Astrocyte (in vitro differentiated cells and primary cell): ENCODE results near the gene RBL2. TPM values are rescaled to one million over a fixed set of nuclear protein-coding genes. Genes with fewer than 3 reads are reported as not detected.
"Not testable (repeated sequence)": the region's sequence is repeated elsewhere in the genome, so short reads cannot be mapped to it uniquely, and the experiment has no call there.

Experiments
- DNase-seq: peaks from one replicate; pipeline ENCODE4 v3.0.0-alpha.2; 2010; ENCODE audit warnings: low read depth
- FAIRE-seq: peaks from 2 replicates; lab custom pipeline; 2011; peaks lifted over from hg19 to GRCh38; lab: Jason Lieb, UNC
- H2AFZ ChIP-seq: 2 replicates; pipeline ENCODE4 v1.6.0; 2012; ENCODE audit warnings: low read depth, low read length, inconsistent platforms
- H3K27ac ChIP-seq: 2 replicates; pipeline ENCODE4 v1.5.1; 2011; ENCODE audit warnings: low read depth, low read length, inconsistent platforms
- H3K27me3 ChIP-seq: 2 replicates; pipeline ENCODE4 v1.6.0; 2011; ENCODE audit warnings: low read length, inconsistent platforms; ENCODE audit not compliant: insufficient read depth
- H3K36me3 ChIP-seq: 2 replicates; pipeline ENCODE4 v1.5.1; 2011; ENCODE audit warnings: low read length, inconsistent platforms; ENCODE audit not compliant: insufficient read depth
- H3K4me1 ChIP-seq: 2 replicates; pipeline ENCODE4 v1.5.1; 2011; ENCODE audit warnings: low read length, inconsistent platforms; ENCODE audit not compliant: insufficient read depth
- H3K4me2 ChIP-seq: 2 replicates; pipeline ENCODE4 v1.6.0; 2012; ENCODE audit warnings: low read length, inconsistent platforms
- H3K4me3 ChIP-seq: 2 replicates; pipeline ENCODE4 v1.5.1; 2011; ENCODE audit warnings: low read depth, mild to moderate bottlenecking, low read length, inconsistent platforms; ENCODE audit not compliant: insufficient read depth
- H3K79me2 ChIP-seq: 2 replicates; pipeline ENCODE4 v1.6.0; 2012; ENCODE audit warnings: mild to moderate bottlenecking, low read length, inconsistent platforms; ENCODE audit not compliant: insufficient read depth
- H3K9ac ChIP-seq: 2 replicates; pipeline ENCODE4 v1.6.0; 2012; ENCODE audit warnings: mild to moderate bottlenecking, low read length, inconsistent platforms
- H3K9me3 ChIP-seq: 2 replicates; pipeline ENCODE4 v1.5.1; 2012; ENCODE audit warnings: low read depth, mild to moderate bottlenecking, low read length, inconsistent platforms; ENCODE audit not compliant: insufficient read depth
- H4K20me1 ChIP-seq: 2 replicates; pipeline ENCODE4 v1.6.0; 2012; ENCODE audit warnings: low read length, inconsistent platforms; ENCODE audit not compliant: insufficient read depth
- H3K27ac Mint-ChIP-seq: one replicate; pipeline ENCODE4 v1.8.0; 2021; ENCODE audit warnings: mild to moderate bottlenecking, mixed read lengths; ENCODE audit not compliant: unreplicated experiment
- H3K27me3 Mint-ChIP-seq: one replicate; pipeline ENCODE4 v1.8.0; 2021; ENCODE audit warnings: low read depth, mixed read lengths; ENCODE audit not compliant: unreplicated experiment
- H3K36me3 Mint-ChIP-seq: one replicate; pipeline ENCODE4 v1.8.0; 2021; ENCODE audit warnings: low read depth, mixed read lengths; ENCODE audit not compliant: unreplicated experiment
- H3K4me1 Mint-ChIP-seq: one replicate; pipeline ENCODE4 v1.8.0; 2021; ENCODE audit warnings: low read depth, mixed read lengths; ENCODE audit not compliant: unreplicated experiment
- H3K4me3 Mint-ChIP-seq: one replicate; pipeline ENCODE4 v1.8.0; 2021; ENCODE audit warnings: mild to moderate bottlenecking, moderate library complexity, mixed read lengths; ENCODE audit not compliant: unreplicated experiment
- H3K9me3 Mint-ChIP-seq: one replicate; pipeline ENCODE4 v1.8.0; 2021; ENCODE audit warnings: mild to moderate bottlenecking, mixed read lengths; ENCODE audit not compliant: unreplicated experiment
- EZH2 ChIP-seq: IDR thresholded peaks from 2 replicates; pipeline ENCODE4 v1.6.1; 2012; ENCODE audit warnings: mild to moderate bottlenecking, low read length, inconsistent platforms; ENCODE audit not compliant: insufficient read depth
- total RNA-seq: library from RNA; stranded (reverse); gene quantifications from 2 replicates; pipeline ENCODE4 v1.2.1, GENCODE V29; 2021
- TF ChIP-seq, protein P1 (sequence below): IDR thresholded peaks from 2 replicates; pipeline ENCODE4 v1.5.1; 2011; ENCODE audit warnings: low read depth, mild to moderate bottlenecking, inconsistent platforms, low read length, moderate library complexity; ENCODE audit not compliant: insufficient read depth

RBL2 gene
- total RNA-seq, 1 donor from 2014 or later = 24.4 TPM

DNA sequence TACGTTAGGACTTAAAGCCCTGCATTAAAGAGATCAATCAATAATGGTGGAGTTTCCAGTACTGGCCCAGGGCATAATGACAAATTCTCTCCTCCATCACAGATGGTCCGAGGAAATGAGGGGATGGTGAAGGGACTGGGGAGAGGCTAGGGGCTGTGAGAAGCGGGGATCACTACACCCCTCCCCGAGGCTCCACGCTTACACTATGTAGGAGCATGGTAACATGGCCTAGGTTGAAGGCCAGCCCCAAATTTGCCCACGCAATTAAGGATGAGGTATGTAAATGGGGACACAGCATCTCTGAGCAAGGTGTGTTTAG is 76.8 kb downstream of the RBL2 start:
- Histone ChIP-seq H3K36me3 (no peaks in the 10 kb centered on the region), H3K27ac (no peak overlapping the region), H2AFZ (no peak overlapping the region), H3K4me1 (no peaks in the 10 kb centered on the region), H3K9me3 (no peaks in the 10 kb centered on the region), H3K27me3 (no peaks in the 10 kb centered on the region), H3K9ac (no peak overlapping the region), H4K20me1 (no peaks in the 10 kb centered on the region), H3K79me2 (no peaks in the 10 kb centered on the region), H3K4me3 (no peak overlapping the region), H3K4me2 (no peak overlapping the region)
- no peak overlapping the region for H3K4me3 Mint-ChIP-seq
- FAIRE-seq (no peak), DNase-seq (no peak)
- no peak overlapping the region for H3K27ac Mint-ChIP-seq
- no peaks in the 10 kb centered on the region for H3K4me1 Mint-ChIP-seq
- no peaks in the 10 kb centered on the region for H3K36me3 Mint-ChIP-seq
- no peak for TF ChIP-seq EZH2
- TF ChIP-seq, protein P1, sequence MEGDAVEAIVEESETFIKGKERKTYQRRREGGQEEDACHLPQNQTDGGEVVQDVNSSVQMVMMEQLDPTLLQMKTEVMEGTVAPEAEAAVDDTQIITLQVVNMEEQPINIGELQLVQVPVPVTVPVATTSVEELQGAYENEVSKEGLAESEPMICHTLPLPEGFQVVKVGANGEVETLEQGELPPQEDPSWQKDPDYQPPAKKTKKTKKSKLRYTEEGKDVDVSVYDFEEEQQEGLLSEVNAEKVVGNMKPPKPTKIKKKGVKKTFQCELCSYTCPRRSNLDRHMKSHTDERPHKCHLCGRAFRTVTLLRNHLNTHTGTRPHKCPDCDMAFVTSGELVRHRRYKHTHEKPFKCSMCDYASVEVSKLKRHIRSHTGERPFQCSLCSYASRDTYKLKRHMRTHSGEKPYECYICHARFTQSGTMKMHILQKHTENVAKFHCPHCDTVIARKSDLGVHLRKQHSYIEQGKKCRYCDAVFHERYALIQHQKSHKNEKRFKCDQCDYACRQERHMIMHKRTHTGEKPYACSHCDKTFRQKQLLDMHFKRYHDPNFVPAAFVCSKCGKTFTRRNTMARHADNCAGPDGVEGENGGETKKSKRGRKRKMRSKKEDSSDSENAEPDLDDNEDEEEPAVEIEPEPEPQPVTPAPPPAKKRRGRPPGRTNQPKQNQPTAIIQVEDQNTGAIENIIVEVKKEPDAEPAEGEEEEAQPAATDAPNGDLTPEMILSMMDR = no peak
- H3K9me3 Mint-ChIP-seq = peaks cover 14% of the 10 kb centered on the region
- no peaks in the 10 kb centered on the region for H3K27me3 Mint-ChIP-seq

DNA sequence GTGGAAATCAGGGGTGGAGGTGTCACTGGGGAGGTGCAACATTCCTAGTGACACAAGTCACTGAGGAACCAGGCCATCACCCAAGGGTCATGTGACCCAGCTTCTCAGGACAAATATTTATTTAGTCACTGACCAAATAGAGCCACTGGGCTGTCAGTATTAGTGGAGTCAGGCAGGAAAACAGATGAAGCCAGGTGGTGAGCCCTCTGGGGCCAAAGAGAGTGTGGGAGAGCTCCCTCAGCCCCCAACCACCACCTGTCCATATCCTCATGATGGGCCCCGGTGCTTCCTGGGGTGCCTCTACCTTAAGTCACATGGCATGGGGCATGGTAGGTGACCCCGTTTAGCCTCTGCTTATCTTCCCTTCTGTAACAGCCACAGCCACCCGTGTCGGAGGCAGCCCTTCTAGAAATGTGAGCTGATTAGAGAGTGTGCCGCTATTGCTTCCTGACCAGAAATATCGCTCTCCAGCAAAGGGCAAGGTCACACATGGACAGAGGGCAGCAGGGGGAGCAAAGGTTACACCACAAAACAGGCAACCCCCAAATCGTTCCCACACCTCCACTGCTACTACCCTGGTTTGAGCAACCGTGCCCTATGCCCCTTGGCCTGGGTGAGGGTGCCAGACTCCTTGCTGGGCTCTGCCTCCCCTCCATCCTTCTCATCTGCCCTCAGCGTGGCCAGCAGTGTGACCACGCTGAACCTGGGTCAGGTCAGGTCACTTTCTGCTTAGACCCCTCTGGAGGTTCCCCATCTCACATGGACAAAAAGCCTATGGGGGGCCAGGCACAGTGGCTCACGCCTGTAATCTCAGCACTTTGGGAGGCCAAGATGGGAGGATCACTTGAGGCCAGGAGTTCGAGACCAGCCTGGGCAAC is 77.4 kb downstream of the RBL2 start:
- no peaks in the 10 kb centered on the region for H3K27me3 Mint-ChIP-seq

GRCh38 chr16:53512795-53513194 is 78.5 kb downstream of the RBL2 start:
- H2AFZ ChIP-seq, H3K36me3 Mint-ChIP-seq, H3K9me3 ChIP-seq, H3K27ac ChIP-seq, H3K4me1 ChIP-seq, H3K27me3 ChIP-seq, H3K36me3 ChIP-seq, H3K27me3 Mint-ChIP-seq, H3K4me1 Mint-ChIP-seq, H3K4me3 Mint-ChIP-seq, H3K4me2 ChIP-seq, H3K27ac Mint-ChIP-seq, H3K79me2 ChIP-seq, H3K9ac ChIP-seq, H4K20me1 ChIP-seq, H3K4me3 ChIP-seq, DNase-seq, FAIRE-seq: not testable (repeated sequence)
- peaks cover 14% of the 10 kb centered on the region for H3K9me3 Mint-ChIP-seq

More for the DNA sequence above, 77.4 kb downstream of the RBL2 start:
- Histone ChIP-seq H3K27me3 (no peaks in the 10 kb centered on the region), H4K20me1 (no peaks in the 10 kb centered on the region), H3K27ac (no peak overlapping the region), H3K9ac (no peak overlapping the region), H3K4me2 (no peak overlapping the region), H3K4me1 (no peaks in the 10 kb centered on the region), H2AFZ (no peak overlapping the region), H3K36me3 (no peaks in the 10 kb centered on the region), H3K4me3 (no peak overlapping the region), H3K79me2 (no peaks in the 10 kb centered on the region), H3K9me3 (no peaks in the 10 kb centered on the region)
- H3K36me3 Mint-ChIP-seq = no peaks in the 10 kb centered on the region
- FAIRE-seq (no peak), DNase-seq (no peak)
- TF ChIP-seq, protein P1 = no peak
- no peak for TF ChIP-seq EZH2
- no peaks in the 10 kb centered on the region for H3K4me1 Mint-ChIP-seq
- H3K9me3 Mint-ChIP-seq = peaks cover 14% of the 10 kb centered on the region
- H3K27ac Mint-ChIP-seq = no peak overlapping the region
- no peak overlapping the region for H3K4me3 Mint-ChIP-seq
